ENCODE results near the gene PRRC2C. TPM values are rescaled to one million over a fixed set of nuclear protein-coding genes. Genes with fewer than 3 reads are reported as not detected.

Gene PRRC2C
- total and polyA plus RNA-seq, 2 experiments from 2014 or later, result 70.0 to 83.3 TPM

DNA sequence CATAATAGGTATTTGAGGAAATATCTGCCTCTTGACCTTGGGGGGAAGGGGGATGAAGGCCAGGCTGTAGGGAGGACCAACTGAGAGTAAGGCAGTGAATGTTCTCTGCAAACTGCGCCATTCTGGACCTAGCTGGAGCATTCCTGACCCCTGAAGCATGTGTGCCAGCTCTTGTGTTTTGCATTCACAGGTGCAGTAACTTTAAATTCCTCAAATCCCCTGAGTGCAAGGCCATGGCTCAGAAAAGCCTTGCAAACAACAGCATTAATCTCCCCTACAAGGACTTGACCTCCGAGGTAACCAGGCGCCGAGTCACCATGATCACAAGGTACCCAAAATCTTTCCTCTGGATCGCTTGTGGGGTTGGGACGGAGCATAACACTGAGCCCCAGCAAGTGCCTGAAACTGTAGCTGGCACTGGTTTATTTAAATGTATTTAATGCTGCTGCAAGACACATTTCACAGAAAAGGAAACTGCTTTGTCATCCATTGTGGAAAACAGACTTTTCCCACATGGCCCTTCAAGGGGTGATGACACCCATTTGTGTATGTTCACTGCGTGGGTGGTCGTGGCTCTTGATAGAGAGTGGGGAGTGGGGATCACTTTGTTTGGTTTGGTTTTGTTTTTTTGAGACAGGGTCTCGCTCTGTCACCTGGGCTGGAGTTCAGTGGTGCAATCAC lies 138.5 kb downstream of the PRRC2C start:
- Histone ChIP-seq H3K27me3 (no peaks in the 10 kb centered on the region), H3K36me3 (no peaks in the 10 kb centered on the region), H3K4me3 (no peak overlapping the region), H3K27ac (no peak overlapping the region), H3K9me3 (ENCODE audit: low read depth) (no peaks in the 10 kb centered on the region), H3K4me1 (ENCODE audit: low read depth) (no peaks in the 10 kb centered on the region)
- TF ChIP-seq, protein P1, sequence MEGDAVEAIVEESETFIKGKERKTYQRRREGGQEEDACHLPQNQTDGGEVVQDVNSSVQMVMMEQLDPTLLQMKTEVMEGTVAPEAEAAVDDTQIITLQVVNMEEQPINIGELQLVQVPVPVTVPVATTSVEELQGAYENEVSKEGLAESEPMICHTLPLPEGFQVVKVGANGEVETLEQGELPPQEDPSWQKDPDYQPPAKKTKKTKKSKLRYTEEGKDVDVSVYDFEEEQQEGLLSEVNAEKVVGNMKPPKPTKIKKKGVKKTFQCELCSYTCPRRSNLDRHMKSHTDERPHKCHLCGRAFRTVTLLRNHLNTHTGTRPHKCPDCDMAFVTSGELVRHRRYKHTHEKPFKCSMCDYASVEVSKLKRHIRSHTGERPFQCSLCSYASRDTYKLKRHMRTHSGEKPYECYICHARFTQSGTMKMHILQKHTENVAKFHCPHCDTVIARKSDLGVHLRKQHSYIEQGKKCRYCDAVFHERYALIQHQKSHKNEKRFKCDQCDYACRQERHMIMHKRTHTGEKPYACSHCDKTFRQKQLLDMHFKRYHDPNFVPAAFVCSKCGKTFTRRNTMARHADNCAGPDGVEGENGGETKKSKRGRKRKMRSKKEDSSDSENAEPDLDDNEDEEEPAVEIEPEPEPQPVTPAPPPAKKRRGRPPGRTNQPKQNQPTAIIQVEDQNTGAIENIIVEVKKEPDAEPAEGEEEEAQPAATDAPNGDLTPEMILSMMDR (IDR thresholded peaks at IDR 0.05; ENCODE audit: low read depth, low read length), result no peak
- DNase-seq (ENCODE audit: low read depth in 1 of 2, low spot score in 1 of 2), result no peak

DNA sequence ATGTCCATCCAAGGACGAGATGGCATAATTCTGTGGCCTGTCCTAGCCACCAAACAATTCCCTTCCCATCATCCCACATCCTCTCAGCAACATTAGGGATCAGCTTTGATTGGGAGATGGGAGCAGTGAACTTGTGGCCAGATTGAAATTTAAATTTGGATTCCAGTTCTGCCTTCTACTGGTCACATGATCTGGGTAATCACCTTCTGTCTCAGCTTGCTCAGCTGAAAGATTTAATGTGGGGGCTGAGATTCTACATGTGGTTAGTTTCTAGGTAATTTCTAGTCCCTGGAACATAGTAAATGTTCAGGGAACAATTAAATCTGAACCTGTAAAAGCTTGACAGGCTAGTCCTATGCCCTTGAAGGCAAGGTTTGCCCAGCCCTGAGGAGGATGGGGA lies 139.9 kb downstream of the PRRC2C start:
- TF ChIP-seq, protein P1 (IDR thresholded peaks at IDR 0.05; ENCODE audit: low read depth, low read length), result no peak
- Histone ChIP-seq H3K4me1 (ENCODE audit: low read depth) (no peaks in the 10 kb centered on the region), H3K27ac (no peak overlapping the region)

DNA sequence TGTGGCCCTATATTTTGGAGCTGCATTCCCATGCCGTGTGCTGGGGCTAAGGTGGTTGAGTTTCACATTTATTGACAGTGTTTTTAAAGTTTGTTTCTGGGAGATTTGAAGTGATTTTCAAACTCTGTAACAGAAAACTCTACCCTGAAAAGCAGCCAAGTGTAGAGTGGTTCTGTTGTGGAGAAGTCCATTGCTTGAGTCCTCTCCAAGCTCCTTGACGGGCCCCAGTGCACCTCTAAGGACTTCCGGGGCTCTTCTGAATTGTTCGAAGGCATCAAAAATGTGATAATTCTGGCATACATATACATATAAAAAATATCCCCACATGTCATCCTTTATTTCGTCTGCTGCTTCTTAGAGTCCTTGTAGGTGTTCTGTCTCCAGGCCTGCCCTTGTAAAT lies 141.7 kb downstream of the PRRC2C start:
- TF ChIP-seq, protein P1 (IDR thresholded peaks at IDR 0.05; ENCODE audit: low read depth, low read length), result no peak
- Histone ChIP-seq H3K4me3 (no peak overlapping the region), H3K4me1 (ENCODE audit: low read depth) (no peaks in the 10 kb centered on the region), H3K27me3 (no peaks in the 10 kb centered on the region), H3K27ac (no peak overlapping the region), H3K36me3 (no peaks in the 10 kb centered on the region), H3K9me3 (ENCODE audit: low read depth) (no peaks in the 10 kb centered on the region)
- no peak for DNase-seq (ENCODE audit: low read depth in 1 of 2, low spot score in 1 of 2)

More for the DNA sequence above, 139.9 kb downstream of the PRRC2C start:
- DNase-seq (ENCODE audit: low read depth in 1 of 2, low spot score in 1 of 2), result no peak
- Histone ChIP-seq H3K36me3 (no peaks in the 10 kb centered on the region), H3K27me3 (no peaks in the 10 kb centered on the region), H3K4me3 (no peak overlapping the region), H3K9me3 (ENCODE audit: low read depth) (no peaks in the 10 kb centered on the region)

DNA sequence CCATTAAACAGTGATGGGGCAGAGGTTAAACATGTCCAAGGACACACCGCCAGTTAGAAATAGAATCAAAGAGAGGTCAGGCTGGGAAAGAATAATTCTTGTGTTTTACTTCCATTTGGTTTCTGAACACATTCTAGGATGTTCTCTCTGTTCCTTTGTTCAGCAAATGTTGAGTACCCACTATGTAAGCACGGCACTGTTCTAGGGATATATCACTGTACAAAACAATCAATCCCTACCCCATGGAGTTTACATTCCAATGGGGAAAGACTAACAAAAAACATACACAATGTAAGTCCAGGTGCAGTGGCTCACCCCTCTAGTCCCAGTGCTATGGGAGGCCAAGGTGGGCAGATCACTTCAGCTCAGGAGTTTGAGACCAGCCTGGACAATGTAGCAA lies 142.9 kb downstream of the PRRC2C start:
- Histone ChIP-seq H3K27ac (no peak overlapping the region), H3K9me3 (ENCODE audit: low read depth) (no peaks in the 10 kb centered on the region), H3K4me1 (ENCODE audit: low read depth) (no peaks in the 10 kb centered on the region), H3K4me3 (no peak overlapping the region), H3K36me3 (no peaks in the 10 kb centered on the region), H3K27me3 (no peaks in the 10 kb centered on the region)
- no peak for DNase-seq (ENCODE audit: low read depth in 1 of 2, low spot score in 1 of 2)
- TF ChIP-seq, protein P1 (IDR thresholded peaks at IDR 0.05; ENCODE audit: low read depth, low read length), result no peak

DNA sequence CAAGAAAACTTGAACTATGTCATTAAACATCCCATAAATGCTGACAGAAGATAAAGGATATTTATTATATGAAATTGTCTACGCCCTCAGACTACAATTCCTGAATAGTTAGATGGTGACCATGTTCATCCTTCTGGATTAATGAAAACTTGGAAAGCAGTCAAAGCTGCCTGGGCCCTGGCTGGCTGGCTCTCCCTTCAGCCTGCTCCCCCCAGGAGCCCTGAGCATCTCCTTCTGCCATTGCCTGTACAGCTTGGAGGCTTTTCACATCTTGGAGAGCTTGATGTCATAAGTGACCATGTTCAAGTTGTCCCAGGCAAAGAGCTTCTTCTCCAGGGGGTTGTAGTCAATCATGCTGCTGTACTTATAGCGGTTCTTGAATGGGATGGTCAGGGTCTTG lies 150.3 kb downstream of the PRRC2C start:
- no peak for DNase-seq (ENCODE audit: low read depth in 1 of 2, low spot score in 1 of 2)

More for the DNA sequence above, 150.3 kb downstream of the PRRC2C start:
- Histone ChIP-seq H3K4me3 (no peak overlapping the region), H3K4me1 (ENCODE audit: low read depth) (no peaks in the 10 kb centered on the region), H3K36me3 (no peaks in the 10 kb centered on the region), H3K27me3 (no peaks in the 10 kb centered on the region), H3K27ac (no peak overlapping the region), H3K9me3 (ENCODE audit: low read depth) (no peaks in the 10 kb centered on the region)
- TF ChIP-seq, protein P1 (IDR thresholded peaks at IDR 0.05; ENCODE audit: low read depth, low read length), result no peak

Measured in cardiac muscle cell (in vitro differentiated cells and primary cell).